Central memory CD8-positive, alpha-beta T cell (primary cell): ENCODE results near the gene CCNYL1.

ENCODE experiments used
- ATAC-seq: fragments of 150-1000 bp; cut with Tn5 transposase; replicated peaks from 2 replicates; pipeline ENCODE4 v1.10.0; 2022; ENCODE audit warnings: mild to moderate bottlenecking, moderate FRiP score, moderate number of reproducible peaks; ENCODE audit not compliant: poor library complexity, severe bottlenecking; ENCODE audit errors: extremely low read depth
- DNase-seq, 2 donors: peaks; one replicate each; pipeline ENCODE4 v3.0.0; 2021; ENCODE audit warnings: low spot score in 2 of 2
- H3K27ac Mint-ChIP-seq: one replicate; pipeline ENCODE4 v1.8.0; 2022; ENCODE audit warnings: low read depth, mild to moderate bottlenecking, moderate library complexity, mixed read lengths
- H3K27me3 Mint-ChIP-seq: one replicate; pipeline ENCODE4 v1.8.0; 2022; ENCODE audit warnings: mixed read lengths
- H3K36me3 Mint-ChIP-seq: one replicate; pipeline ENCODE4 v1.8.0; 2022; ENCODE audit warnings: mild to moderate bottlenecking, moderate library complexity, mixed read lengths; ENCODE audit not compliant: insufficient read depth
- H3K4me1 Mint-ChIP-seq: one replicate; pipeline ENCODE4 v1.8.0; 2022; ENCODE audit warnings: mixed read lengths
- H3K4me3 Mint-ChIP-seq: one replicate; pipeline ENCODE4 v1.8.0; 2022; ENCODE audit warnings: mild to moderate bottlenecking, moderate library complexity, mixed read lengths
- H3K9me3 Mint-ChIP-seq: one replicate; pipeline ENCODE4 v1.8.0; 2022; ENCODE audit warnings: mixed read lengths

The CCNYL1 gene

GRCh38 chr2:207802650-207803049, 91.2 kb downstream of the CCNYL1 start:
- Mint-ChIP-seq H3K9me3 (no peaks in the 10 kb centered on the region), H3K4me1 (no peaks in the 10 kb centered on the region), H3K27me3 (peaks cover 7% of the 10 kb centered on the region), H3K4me3 (no peak overlapping the region), H3K36me3 (peaks cover 2% of the 10 kb centered on the region), H3K27ac (no peak overlapping the region)
- DNase-seq (no peak), ATAC-seq (no peak)
